ENCODE measurements around the gene PDK1. TPM values are rescaled to one million over a fixed set of nuclear protein-coding genes. Genes with fewer than 3 reads are reported as not detected.

The PDK1 gene
- total RNA-seq, 1 donor from 2014 or later = 5.3 TPM

DNA sequence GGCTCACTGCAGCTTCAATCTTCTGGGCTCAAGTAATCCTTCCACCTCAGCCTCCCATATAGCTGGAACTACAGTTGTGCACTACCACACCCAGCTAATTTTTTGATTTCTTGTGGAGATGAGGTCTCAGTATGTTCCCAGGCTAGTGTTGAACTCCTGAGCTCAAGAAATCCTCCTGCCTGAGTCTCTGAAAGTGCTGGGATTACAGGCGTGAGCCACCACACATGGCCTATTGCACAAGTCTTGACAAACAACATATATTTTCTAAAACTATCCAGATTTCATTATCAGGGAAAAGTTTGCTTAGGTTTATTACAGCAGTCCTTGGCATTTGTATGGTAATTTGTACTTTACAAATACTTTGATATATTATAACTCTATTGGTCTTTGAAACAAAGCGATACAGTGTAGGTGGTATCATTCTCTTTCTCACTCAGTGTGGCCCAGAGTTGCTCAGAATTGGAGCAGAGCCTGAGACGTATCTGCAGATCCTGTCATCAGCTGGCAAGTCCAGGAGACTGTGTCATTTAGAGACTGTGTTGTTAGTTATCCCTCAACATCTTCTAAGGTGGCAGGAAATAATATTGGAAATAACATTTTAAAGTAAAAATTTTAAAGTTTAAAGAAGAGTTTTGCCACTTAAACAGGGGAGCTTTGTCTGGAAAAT, 41.4 kb downstream of the PDK1 start:
- no peak for DNase-seq

DNA sequence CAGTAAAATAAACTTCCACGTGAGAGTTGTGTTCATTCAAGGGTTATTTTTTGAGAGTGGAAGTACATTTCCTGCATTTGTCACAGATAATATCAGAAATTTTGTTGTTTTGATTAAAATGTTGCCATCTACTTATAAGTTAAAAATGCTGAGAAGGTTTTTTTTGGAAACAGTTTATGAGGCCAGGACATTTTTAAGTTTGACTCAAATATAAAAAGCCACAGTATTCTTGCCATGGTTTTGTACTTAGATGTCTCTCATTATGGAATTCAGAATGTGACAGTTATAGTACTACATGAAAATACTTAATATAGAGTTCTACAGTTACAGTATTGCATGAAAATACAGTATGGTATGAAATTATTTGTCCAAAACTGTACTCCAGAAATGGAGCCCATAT, 44.1 kb downstream of the PDK1 start:
- no peak for DNase-seq

DNA sequence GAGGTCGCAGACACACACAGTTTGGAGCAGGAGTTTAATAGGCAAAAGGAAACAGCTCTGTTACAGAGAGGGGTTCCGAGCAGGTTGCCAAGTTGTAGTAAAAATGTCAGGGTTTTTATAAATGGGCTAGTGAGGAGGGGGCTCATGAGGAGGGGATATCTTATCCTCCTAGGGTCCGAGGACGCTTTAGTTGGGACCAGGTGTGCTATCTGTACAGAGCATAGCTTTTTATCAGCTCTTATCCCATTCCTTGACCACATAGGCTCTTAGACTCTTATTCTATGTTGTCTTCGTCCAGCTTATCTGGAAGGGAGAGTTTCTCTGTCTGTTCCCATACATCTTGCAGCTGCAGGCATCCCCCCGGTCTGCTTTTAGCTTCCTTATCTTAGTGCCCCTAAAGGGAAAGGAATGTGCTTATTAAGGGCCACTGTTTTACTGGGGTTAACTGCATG, 44.7 kb downstream of the PDK1 start:
- no peak for DNase-seq

DNA sequence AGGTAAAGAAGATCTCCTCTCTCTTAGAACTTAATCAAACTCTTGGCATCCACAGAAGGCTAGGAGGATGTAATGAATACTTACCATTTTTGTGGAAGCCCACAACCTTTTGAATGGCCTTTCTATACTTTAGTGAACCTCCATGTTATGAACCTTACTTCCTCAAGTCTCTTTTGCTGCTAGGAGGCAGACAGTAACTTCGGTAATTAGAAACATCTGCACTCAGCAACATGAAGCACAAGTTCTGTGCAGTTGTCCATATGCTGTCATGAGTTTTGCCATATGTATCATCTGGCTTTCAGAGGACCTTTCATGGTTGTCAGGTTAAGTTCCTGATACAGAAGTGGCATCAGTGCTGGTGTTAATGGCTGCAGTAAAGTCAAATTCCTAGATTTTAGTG, 50.4 kb downstream of the PDK1 start:
- no peak for DNase-seq

DNA sequence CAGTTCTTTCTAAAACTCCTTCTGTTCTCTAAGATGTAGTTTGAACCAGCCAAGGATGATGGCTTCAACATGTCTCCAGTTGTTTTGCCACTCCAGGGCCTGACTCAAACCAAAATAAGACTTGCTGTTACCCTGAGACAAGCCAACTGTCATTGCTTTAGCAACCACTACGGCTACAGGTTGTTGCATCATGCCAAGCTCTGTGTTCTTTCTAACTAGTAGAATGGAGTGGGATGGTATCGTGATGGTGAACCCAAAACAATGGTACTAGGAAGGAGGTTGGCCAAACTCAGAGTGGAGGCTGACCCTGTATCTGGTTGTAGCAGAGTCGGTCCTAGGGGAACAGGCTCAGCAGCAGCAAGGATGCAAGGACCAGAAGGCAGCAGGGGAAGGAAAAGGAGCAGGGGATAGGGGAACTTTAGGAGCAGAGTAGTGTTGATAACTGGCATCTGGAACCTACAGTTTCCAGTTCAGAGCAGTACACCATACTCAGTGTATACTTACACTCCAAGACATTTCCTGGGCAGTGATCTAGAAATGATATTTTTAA, 51.6 kb downstream of the PDK1 start:
- DNase-seq = no peak

DNA sequence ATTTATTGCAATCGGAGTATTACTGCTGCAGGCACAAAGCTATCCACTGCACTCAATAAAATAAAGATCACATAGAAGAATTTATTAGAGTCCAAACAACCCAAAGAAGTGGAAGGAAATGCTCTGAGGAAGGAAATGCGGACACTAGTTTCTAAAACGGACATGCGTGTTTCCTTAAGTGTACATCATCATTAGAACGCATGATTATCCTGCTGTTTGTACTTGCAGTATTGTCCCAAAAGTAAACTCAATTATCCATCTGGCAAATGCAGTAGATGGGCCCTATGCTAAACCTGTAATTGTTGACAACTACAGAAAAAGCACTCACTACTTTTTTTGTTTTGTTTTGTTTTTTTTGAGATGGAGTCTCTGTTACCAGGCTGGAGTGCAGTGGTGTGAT, 53.6 kb downstream of the PDK1 start:
- DNase-seq = no peak

DNA sequence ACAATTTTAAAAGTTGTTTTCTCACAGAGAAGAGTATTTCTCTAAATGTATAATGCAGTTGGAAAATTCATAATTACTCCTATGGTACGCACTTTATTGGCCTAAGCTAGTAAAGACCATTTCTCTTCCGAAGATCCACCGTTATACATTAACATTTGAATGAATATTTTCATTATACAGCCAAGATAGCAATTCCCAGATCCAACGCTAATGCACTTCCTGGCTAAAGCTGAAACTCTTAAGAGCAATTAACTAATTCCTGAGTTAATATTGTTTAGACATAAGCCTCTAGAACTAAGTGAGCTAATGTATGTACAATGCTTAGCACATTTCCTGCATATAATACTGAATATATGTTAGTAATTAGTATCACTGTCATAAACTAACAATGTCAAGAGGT, 56.2 kb downstream of the PDK1 start:
- no peak for DNase-seq

DNA sequence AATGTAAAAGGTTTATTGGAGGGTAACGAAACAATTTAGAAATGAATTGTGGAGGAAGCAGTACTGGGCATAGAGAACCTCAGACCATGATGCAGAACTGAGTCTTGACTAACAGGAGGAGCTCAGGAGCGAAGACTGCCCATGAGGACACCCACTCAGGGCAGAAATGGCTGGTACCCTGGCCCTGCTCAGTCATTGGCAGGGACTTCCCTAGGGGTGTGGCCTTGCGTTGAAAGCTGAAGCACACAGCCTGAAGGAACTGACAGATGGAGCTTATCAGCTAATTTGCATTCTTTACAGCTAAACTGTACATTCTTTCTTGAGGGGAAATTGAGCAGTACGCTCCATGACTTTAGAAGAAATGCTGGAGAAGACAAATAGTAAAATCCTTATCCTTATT, 57.1 kb downstream of the PDK1 start:
- no peak for DNase-seq

DNA sequence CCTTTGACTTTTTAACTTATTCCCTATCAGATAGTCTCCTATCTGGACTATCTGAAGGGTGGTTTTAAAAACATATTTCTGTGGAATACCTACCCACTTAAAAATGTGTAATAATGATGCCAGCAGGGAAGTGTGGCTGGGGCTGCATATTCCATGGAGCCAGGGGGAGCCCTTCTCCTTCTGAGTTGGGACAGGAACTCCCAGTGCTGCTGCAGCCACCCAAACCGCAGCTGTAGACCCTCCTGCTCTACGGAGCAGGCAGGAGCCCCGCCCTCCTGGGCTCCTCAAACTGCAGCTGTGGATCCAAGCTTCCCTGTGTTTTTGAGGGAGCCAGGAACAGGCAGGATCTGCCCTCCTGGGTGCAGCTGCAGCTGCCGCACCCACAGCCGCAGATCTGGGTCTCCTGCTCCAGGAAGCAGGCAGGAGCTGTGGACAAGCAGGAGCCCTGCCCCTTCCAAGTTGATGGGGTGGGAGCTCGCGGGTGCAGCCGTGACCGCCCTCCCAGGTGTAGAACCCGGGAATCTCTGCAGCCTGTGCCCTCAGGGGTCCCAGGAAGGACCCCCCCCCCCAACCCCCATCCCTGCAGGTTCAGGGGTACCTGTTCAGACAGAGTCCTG, 57.8 kb downstream of the PDK1 start:
- DNase-seq = no peak

DNA sequence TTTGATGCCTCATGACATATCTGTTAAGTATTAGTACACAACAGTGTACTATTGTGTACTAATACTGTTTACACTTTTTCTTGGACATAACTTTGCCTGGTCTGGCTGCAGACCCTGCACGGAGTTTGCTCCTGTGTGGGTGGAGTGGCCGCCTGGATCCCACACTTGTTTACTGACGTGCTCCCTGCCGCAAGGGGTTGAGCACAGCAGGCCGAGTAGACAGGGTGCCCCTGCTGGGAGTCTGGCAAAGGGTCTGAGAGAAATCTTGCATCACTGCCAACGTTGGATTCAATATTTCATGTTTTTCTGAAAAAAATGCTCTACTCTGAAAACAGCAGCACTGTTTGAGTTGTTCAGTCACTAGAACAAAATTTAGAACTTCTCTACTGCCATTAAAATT, 59.0 kb downstream of the PDK1 start:
- no peak for DNase-seq

DNA sequence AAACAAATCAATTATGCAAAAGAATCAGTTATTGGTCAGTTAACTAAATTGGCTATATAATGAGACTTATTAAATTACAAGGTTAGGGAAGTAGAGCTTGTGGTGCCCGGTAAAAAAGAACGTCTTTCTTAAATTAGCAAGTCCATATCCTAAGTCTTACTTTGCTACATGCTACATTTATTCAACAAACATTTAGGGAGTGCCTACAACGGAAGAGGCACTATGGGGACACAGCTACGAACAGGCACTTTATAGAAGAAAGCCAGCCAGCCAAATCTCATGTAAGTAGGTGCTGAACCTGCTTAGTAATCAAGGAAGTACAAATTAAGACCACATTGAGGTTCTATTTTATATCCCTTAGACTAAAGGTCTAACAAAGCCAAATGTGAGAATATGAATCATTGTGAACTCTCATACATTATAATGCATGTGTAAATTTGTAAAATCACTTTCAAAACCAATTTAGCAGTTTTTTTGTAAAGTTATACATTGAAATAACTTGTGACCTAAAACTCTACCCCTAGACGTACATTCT, 59.9 kb downstream of the PDK1 start:
- DNase-seq = no peak

DNA sequence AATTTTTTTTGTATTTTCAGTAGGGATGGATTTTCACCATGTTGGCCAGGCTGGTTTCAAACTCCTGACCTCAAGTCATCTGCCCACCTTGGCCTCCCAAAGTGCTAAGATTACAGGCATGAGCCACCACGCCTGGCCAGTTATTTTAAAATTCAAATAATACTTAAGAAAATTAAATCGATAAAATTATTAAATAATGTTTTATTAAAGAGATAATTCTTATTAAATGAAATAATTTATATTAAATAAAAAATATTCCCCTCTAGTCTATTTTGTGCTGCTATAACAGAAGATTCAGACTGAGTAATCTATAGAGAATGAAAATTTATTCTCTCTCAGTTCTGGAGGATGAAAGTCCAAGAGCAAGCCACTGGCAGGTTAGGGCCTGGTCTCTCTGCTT, 61.2 kb downstream of the PDK1 start:
- DNase-seq = no peak

DNA sequence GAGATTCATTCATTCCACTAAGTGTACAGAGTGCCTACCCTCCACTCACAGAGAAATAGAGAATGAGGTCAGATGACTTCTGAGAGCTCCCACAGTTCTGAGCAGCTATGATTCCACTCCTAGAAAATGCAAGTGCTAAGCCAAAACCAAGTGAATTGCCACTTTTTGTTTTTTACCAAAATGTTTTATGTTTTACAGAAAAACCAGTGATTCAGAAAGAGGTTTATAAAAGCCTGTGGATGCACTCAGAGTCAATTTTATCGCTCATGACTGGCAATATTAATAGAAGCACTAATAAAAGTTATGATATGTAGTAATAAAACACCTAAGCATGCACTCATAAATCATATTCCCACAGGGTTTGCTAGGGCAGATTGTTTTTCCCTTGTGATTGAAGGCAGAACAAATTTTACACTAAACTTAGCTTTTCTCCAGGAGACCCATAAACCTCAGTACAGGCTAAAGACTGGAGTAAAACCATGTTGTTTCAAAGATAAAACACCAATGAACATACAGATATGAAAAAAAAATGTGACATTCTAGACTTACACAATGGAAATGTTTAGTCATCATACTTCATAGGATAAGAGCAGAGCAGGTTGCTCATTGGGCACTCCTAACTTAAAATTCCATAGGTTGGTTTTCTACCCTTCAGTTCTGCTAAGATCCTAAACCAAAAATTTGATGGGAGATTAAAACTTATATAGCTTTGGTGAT, 67.5 kb downstream of the PDK1 start:
- DNase-seq = no peak

DNA sequence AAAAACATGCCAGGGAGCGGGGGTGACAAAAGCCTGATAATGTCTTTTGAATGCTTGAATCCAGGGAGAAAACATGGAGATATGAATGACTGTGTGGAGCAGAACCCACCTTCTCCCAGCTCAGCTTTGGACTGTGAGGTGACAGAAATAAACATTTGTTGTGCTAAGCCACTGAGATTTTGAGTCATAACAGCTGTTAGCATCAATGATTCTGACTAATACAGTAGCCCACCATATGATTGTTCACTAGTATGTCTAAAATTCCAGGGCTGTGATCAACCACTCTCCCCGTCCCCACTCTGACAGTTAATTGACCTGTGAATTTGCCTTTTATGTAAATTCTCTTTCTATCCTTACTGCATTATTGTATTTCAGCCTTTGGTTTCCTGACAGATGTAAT, 69.1 kb downstream of the PDK1 start:
- DNase-seq = no peak

DNA sequence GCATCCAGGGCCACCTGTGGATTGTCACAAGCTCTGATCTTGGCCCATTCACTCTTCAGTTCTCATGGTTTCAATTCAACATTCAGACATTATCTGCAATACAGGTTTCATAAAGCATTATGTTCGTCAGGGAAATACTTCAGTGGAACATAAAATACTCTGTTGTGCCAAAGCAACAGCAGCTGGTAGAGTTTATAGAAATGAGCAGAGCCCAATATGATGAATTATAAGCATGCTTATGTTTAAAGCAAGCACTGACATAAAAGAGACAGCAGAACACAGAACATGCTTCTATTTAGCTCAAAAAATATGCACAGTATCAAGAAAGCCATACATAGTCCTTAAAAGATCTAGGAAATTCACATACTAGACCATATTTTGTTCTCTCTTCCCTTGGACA, 71.3 kb downstream of the PDK1 start:
- DNase-seq = no peak

DNA sequence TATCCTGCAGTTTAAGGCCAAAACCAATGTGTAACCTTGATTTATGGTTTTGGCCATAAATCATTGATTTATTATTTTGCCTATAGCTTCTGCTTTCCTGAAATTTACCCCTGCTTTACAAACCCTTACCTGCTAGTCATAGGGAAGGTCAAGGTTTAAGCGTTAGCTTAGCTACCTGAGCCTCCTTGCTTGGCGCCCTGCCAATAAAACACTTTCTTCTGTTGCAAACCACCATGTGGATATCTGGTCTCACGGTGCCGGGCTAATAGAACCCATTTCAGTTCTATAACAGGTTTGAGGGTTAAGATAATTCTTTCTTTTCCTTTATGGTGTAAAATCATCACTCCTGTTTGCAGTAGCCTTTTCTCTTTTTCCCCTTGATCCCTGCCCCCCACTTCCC, 72.2 kb downstream of the PDK1 start:
- DNase-seq = no peak

DNA sequence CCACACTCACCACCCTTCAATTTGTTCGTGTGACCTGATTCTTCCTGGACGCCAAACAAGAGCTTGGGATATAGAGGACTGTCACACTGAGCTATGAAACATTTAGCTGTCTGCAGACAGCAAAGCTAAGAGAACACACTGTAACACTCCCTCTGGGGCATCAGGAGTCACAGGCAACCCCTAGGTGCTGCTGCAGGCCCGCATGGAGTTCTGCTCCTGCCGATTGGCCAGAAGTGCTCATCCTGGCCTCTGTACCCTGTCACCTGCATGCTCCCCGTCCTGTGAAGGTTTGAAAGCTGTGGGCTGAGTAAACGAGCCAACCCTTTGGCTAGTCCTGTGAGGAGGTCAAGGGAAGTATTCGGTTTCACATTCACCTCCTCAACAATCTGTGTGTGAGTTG, 73.7 kb downstream of the PDK1 start:
- DNase-seq = no peak

DNA sequence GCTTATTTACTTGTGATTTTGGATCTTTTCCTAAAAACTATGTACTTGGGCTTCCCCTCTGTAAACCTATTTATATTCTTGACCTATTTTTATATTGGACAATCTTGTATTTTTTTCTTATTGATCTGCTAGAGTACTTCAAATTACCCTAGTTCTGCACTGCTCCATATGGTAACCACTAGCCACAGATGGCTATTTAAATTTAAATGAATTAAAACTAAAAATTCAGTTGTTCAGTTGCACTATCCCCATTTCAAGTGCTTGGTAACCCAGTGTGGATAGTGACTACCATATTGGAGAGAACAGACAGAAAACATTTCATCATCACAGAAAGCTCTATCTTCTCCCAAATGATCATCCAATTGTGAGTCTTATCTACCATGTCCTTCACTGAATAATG, 74.3 kb downstream of the PDK1 start:
- DNase-seq = no peak

DNA sequence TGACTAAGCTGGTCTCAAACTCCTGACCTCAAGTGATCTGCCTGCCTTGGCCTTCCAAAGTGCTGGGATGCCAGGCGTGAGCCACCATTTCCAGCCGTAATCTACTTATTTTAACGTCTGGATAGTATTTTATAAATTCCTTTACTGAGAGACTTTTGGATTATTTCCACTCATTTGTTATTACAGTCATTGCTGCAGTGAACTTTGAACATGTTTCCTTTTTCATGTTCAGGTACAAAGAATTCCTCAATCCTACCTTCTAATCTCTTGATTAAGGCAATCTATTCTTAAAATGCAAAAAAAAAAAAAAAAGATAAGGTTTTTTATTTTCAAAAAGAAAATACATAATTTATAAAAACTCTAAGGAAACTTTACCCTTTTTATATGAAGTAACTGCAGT, 78.6 kb downstream of the PDK1 start:
- no peak for DNase-seq

DNA sequence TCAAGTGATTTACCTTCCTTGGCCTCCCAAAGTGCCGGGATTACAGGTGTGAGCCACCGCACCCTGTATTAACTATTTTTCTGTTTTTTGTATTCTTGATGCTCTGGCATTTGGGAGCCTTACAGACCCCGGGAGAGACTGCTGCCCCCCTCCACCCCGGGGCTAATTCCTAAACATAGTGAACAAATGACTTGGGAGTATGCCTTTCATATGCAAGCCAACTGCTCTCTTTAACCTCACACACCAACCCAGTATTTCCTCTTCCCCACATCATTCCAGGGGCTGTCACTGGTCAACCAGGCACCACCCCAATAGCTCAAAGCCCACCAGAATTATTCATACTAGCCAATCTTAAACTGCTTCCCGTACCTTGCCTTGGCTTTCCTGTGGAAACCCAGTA, 79.7 kb downstream of the PDK1 start:
- no peak for DNase-seq

DNA sequence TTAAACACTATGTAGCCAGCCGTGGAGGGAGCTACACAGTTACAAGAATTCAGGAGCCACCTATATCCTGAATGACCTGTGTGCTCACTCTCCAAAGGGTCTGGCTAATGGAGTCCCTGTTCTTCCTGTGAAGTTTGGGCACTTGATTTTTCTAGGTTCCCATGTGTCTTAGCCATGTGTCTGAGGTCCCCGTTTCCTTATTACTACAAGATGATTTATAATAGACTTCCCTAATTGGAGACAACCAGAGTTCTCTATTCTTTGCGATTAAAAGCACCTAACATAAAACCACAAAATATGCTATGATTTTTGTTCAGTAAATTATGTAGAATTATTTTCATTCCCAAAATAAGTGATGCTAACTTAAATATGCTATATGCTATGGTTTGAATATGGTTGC, 83.4 kb downstream of the PDK1 start:
- no peak for DNase-seq

DNA sequence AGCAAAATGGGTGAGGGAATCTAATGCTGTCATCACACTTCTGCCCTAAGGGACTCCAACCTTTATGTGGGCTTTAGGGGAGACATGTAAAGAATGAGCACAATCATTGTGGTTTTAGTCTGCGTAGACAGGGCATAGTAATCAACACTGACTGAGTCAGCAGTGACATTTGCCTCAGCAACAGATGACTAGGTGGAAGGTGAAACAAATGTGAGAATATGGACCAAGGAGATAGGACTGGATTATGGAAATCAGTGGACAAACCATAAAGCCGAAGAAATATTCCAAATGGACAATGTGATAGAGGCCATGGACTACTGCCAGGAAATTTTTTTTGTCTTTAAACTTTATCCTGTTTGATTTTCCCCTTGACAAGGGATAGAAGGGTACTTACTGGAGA, 83.9 kb downstream of the PDK1 start:
- peak; percentile 30 for DNase-seq

DNA sequence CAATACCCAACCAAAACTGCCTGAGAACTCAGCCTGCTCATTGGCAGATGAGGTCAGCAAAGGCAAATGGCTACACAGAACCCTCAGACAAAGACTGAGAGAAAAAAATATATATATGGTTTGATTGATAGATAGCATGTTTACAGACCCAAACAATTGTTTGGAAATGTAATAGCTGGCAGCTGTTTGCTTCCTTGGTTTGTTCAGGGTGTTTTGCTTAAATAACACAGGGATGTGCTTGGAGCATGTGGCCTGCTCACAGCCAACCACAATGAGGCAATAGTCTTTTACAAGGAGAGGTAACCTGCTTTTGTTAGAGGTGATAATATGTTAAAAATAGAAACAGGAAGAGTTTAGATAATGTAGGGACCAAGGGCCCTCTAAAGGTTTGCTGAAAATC, 84.5 kb downstream of the PDK1 start:
- peak; percentile 17 for DNase-seq

All from dermis blood vessel endothelial cell (primary cell).